ENCODE data around the gene GPATCH2L.

The GPATCH2L gene

DNA sequence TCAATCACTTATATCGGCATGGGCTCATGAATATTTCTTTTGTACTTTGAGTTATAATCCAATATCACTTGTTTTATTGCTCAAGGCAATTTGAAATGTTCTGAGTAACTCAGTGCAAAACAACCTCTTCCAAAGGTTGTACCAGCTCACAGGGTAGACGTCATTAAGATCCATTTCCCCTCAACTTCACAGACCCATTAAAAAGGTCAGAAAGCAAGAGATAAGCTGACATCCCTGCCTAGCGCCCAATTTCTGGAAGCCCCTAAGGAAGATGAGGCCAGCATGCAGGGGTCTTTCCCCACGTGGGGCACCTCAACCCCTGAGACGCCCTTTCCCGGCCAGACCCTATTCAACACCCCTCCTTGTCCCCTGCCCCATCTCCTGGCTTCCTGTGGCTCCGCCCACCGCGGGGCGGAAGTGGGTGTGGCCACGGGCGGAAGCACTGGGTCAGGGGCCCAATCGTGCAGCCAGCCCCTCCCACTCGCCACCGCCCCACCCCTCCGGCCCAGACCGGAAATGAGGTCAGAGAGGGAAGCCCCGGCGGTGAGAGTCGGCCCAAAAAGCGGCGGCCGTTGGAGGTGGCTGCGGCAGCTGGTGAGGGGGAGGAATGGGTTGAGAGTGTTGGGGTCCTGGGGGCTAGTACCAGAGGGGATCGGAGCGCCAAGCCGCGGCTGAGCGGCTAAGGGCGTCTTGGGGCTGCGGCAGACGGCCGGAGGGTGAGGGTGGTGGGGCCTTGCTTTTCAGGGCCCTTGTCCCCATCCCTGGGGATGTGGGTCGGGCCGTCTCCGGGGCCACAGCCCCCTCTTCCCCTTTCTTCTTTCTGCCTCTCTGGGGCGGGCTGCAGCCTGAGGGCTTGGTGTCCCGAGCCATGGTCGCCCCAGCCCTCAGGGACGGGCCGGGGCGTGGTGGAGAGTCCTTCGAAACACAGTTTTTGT, at the start of gene GPATCH2L:
Gene GPATCH2L (plus strand): TSS at position 525 of the 935 bp plus-strand sequence. CDS start 2,442 bp downstream, outside the sequence.
- DNase-seq: peak; percentile 96

DNA sequence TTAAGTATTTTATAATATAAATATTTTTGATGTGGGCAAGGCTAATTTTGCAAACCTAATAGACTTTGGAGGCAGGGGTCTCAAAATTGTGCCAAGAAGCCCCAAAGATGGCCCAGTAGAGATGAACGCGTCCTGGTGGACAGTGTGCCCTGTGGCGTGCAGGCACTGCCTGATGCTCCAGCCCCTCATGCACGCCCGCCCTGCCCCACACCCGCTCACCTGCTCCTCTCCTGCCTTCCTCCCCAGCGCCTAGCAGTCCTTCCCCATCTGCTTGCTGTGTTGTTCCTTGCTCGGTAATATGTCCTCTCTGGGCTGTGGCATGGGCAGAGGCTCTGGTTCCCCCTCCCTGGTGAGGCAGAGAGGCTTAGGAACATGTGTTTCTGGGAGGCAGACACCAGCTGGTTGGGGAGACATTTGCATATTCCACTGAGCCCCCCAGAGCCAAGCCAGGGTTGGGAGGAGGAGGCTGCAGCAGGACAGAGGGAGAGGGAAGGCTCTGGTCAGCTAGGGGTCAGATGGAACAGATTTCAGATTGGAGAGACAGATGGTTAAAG, 46.8 kb upstream of the GPATCH2L start:
- no peak for DNase-seq

DNA sequence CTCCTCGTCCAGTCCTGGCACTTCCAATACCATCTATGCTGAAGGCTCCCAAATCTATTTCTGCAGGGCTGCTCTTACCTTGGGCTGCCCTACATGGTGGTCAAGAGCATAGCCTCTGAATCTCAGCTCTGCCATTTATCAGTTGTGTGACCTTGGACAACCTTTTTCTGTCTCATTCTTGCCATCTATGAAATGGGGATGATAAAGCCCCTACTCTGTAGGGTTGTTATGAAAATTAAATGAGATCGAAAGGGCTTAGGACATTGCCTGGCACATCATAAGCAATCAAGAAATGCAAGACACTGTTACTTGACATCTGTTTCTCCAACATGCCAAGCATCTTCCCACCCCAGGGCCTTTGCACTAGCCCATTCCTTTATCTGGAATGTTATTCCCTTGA, 45.5 kb upstream of the GPATCH2L start:
- no peak for DNase-seq

DNA sequence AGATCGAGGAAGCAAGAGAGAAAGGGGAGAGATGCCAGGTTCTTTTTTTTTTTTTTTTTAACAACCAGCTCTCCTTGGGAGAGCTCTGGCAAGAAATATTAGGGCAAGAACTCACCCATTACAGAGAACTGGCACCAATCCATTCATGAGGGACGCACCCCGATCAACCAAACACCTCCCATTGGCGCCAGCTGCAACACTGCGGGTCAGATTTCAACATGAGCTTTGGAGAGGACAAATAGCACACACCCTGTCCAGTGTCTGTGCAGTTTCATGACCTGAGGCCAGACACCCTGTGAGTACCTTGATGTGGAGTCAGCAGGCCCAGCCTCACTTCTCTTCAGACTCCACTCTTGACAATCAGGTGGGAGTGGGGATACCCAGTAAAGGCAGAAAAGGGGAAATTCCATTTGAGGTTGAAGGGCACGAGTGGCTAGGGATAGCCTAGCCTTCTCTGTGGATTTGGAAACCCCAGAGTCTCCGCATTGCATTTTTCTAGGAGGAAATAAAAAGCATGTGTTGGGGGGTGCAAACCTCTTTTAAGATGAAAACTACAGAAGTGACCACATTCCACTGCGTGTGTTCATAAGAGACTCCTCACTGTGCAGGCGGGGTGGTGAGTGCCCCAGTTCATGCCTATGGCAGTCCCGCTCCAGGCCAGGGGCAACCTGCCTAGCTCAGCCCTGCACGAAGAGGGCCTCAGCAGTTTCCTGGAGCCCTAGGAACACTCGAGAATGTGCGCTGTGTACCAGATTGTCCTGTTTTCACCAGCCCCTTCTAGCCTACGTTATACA, 42.4 kb upstream of the GPATCH2L start:
- no peak for DNase-seq

GRCh38 chr14:76112889-76113624, 38.7 kb upstream of the GPATCH2L start:
- no peak for DNase-seq

- DNase-seq: no peak
Observed at GRCh38 chr14:76113691-76114090, 38.0 kb upstream of the GPATCH2L start.

DNA sequence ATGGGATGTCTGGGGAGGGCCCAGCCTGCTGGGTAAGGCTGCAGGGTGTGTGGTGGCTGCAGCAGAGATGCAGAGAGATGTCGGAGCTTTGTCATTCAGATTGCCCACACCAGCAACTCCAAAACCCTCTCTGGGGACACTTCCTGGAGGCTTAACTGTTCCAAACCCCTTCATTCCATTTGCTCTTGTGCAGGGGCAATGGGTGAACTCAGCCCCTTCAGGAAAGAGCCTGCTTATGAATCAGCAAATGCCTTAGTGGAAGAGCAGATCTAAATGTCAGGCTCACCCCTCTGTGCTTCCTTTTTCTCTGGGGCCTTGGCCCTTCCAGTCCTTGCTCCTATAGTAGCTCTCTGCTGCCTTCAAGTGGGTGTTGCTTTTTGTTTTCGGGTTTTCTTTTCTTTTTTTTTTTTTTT, 36.7 kb upstream of the GPATCH2L start:
- no peak for DNase-seq

DNA sequence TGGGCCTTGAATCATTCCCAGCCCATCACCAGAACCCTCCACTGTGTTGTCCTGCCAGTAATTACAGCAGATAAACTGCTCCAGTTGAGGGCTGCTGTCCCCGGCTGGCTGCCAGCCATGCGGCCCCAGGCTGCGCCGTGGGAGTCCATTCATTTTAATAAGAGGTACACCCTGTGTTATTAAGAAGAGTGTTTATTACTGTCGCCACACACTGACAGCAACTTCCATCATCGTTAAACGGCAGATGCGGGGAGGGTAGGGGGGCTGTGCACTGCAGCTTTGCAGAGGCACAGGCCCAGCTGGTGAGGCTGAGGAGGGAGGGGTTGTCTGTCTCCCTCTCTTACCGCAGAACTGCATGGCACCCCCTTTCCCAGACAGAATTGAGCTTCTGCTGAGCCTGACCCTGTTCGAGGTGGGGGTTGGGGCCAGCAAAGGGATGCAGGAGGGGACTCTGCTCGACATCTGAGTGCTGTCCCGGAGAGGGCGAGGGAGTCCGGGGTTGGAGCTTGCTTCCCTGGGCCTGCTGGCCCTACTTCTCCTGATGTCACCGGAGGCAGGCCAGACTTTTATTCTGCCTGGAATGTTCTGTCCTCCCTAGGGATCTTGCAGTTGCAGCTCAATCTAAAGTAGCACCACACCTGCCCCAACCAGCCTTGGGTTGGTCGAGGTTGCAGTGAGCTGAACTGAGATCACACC, 33.8 kb upstream of the GPATCH2L start:
- no peak for DNase-seq

GRCh38 chr14:76118594-76118993, 33.1 kb upstream of the GPATCH2L start:
- DNase-seq: no peak

- no peak for DNase-seq
Observed at GRCh38 chr14:76121089-76121748, 30.5 kb upstream of the GPATCH2L start.

DNA sequence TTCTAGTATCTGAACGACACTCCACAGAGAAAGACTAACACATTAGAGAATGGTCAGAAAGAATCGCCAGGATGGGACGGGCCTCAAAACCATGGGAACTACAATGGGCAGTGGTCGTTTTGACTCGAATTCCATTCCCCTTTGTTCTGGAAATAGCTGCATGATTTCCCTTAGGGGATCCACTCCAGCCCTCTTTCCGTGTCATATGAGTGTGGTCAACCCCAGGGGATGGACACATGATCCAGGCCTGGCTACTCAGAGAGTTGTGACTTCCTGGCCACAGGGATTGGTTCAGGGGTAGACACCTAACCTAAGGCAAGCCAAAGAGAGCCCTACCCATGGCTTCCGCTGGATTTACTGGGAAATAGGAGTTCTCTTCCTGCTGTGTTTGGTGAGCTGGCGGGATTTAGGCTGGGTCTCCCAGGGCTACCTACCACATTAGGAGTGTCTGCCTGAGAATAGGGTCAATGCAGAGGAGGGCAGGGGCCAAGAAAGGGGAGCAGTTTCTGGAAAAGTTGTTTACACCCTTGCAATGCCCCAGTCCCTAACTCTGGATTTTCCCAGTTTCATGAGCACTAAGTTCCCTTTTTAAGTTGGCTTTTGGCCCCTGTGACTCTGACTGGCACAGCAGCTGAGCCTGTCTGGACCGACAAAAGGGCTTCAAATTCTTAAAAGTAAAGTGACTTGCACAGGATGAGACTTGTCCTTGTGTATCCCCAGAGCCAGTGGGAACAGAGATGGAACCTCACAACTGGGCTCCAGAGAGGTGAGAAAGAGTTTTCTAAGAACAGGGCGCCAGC, 28.1 kb upstream of the GPATCH2L start:
- DNase-seq: no peak

- no peak for DNase-seq
Observed at GRCh38 chr14:76125511-76125910, 26.2 kb upstream of the GPATCH2L start.

DNA sequence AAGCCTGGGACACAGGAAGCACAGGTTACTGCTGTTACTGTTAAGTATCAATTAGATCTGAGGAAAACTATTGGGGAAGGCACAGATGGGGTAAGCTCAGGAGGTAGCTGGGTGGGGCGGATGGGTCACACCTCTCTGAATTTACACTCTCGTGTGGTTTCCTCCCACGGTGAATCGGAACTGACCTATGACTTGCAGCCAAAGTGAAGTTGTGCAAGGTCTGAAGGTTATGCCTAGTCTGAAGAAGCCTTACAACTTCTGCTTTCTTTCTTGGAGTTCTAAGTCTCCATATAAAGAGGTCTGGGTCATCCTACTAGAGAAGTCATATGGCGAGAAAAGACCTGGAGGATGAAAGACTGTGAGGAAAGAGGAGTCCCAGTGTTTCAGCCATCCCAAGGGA, 25.6 kb upstream of the GPATCH2L start:
- DNase-seq: no peak

DNA sequence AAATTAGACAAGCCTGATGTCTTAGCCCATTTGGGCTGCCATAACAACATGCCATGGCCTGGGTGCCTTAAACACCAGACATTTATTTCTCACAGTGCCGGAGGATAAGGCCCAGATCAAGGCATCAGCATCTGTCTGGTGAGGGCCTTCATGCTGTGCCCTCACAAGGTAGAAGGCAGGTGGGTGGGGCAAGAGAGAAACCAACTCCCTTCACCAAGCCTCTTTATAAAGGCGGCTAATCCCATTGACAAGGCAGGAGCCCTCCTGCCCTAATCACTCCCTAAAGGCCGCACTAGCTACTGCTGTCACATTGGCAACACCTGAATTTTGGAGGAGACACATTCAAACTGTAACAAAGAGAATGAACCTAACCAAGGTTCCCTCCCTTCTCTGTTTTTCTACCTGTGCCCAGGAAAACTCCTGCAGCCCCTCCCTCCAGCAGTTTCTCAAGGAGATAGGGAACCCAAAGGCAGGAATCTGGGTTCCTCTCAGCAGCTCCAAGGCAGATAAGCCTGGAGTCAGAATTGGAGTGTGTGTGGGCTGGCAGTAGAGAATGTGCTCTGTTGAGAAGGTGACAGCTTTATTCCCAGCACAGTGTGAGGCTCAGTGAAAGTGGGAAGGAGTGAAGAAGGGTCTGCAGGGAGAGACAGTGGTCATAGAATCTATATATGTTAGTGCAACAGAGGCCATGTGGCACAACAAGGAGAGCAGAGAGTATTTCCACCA, 21.7 kb upstream of the GPATCH2L start:
- no peak for DNase-seq

DNA sequence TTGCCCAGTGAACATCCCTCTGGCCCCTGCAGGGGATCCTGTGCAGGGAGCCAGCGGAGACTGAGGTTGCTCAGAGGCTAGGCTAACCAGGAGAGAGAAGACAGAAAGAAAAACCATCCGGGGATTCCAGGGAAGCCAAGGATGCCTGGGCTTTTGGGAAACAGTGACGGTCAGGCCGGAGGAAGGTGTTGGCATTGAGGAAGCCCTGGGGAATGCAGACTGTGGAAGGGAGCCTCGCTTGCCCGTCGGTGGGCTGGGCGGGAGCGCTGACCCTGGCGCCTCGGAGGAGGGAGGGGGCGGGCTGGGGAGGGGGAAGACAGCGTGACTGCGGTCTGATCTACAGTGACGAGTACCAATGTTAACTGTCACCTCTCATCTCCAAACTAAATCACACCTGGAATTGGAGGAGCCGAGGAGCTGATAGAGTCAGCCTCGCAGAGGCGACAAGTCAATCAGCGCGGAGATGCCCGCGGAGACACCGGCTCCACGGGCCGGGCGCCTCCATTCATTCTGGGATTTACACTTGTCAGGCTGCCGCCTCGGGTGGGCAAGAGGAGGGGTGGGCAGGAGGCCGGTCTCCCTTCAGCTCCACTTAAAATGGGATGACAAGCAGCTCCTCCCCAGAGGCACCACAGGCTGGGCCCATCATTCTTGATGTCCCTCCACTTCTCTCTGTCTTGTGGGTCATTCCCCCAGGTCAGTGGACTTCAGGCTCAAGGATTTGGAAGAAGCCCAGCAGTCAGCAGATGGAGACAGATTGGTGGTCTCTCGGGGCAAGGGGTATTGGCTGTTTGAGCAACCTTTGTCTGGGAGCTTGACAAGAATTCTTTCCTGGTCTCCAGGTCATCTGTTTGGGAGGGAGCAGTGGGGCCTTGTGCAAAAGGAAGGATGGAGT, 20.4 kb upstream of the GPATCH2L start:
- DNase-seq: no peak

DNA sequence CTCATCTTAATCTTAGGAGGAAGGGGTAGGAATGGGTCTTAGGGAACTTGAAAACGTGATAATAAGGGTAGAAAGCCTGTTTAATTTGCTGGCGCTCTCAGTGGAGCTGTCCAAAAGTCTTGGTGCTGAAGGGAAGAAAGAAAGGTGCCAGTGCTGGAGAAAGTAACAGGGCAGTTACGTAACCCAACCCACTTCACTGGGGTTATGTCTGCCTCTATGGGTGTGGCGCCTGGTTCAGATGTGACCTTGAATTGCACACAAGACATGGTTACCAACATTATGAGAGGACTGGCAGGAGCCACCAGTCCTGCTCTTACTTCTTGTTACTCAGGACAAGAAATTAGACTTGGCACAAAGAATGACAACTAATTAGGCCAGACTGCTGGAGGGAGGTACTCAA, 18.6 kb upstream of the GPATCH2L start:
- no peak for DNase-seq

DNA sequence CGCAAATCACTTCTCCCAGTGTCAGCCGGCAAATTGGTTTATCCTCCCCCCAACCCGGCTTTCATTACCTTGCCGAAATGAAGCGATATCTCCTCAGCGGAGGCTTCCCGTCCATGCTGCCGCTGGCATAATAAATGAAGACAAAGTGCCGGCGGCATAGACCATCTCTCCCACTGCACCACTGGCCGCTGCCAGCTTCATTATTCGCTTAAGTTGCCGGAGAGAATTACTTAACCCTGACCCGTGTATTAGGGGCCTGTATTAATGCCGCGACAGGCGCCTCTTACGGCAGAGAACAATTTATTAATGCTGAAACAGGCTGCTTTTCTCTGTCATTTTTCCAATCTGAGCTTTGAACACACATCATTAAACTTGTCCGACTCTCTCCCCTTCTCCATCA, 17.5 kb upstream of the GPATCH2L start:
- no peak for DNase-seq

GRCh38 chr14:76135722-76136121, 16.0 kb upstream of the GPATCH2L start:
- no peak for DNase-seq
